Kidney (tissue), 14 donors: ENCODE measurements around the gene RNF168. TPM values are rescaled to one million over a fixed set of nuclear protein-coding genes. Genes with fewer than 3 reads are reported as not detected.
"Not testable (repeated sequence)": the region's sequence is repeated elsewhere in the genome, so short reads cannot be mapped to it uniquely, and the experiment has no call there.

ENCODE experiments used
- DNase-seq, 5 donors: peaks; one replicate each; pipeline ENCODE4 v3.0.0-alpha.2; 2013 to 2020
- FAIRE-seq: peaks from 2 replicates; lab custom pipeline; 2012; peaks lifted over from hg19 to GRCh38; lab: Jason Lieb, UNC
- H3K27ac ChIP-seq, 2 donors: one replicate each; pipeline ENCODE4 v1.7.0; 2013; ENCODE audit warnings: low read depth in 2 of 2, low read length in 2 of 2, inconsistent platforms in 1 of 2
- H3K27me3 ChIP-seq: one replicate; pipeline ENCODE4 v1.7.1; 2013; ENCODE audit warnings: low read length, inconsistent platforms; ENCODE audit not compliant: control insufficient read depth, insufficient read depth
- H3K36me3 ChIP-seq, 3 donors: one replicate each; pipeline versions ENCODE4 v1.7.0 to v1.7.1; 2013; ENCODE audit warnings: low read length in 3 of 3, control low read depth in 1 of 3, inconsistent platforms in 1 of 3; ENCODE audit not compliant: insufficient read depth in 3 of 3, control insufficient read depth in 2 of 3
- H3K4me1 ChIP-seq, 3 donors: one replicate each; pipeline versions ENCODE4 v1.7.0 to v1.7.1; 2013; ENCODE audit warnings: low read length in 3 of 3, inconsistent platforms in 1 of 3, low read depth in 1 of 3; ENCODE audit not compliant: control insufficient read depth in 2 of 3, insufficient read depth in 2 of 3
- H3K4me3 ChIP-seq, 3 donors: one replicate each; pipeline versions ENCODE4 v1.7.0 to v1.8.1; 2013; ENCODE audit warnings: low read length in 3 of 3, control low read depth in 1 of 3, inconsistent platforms in 1 of 3
- H3K9ac ChIP-seq, 3 donors: one replicate each; pipeline versions ENCODE4 v1.7.0 to v1.7.1; 2013; ENCODE audit warnings: low read length in 3 of 3, control low read depth in 1 of 3, inconsistent platforms in 1 of 3
- H3K9me3 ChIP-seq, 3 donors: one replicate each; pipeline versions ENCODE4 v1.7.0 to v1.7.1; 2013; ENCODE audit warnings: low read length in 3 of 3, control low read depth in 1 of 3, inconsistent platforms in 1 of 3; ENCODE audit not compliant: control insufficient read depth in 2 of 3, insufficient read depth in 1 of 3
- CTCF ChIP-seq: IDR thresholded peaks from 3 replicates; pipeline ENCODE4 v1.5.1; 2012; ENCODE audit warnings: mild to moderate bottlenecking, moderate library complexity, borderline replicate concordance; ENCODE audit not compliant: insufficient read depth; ENCODE audit errors: extremely low read depth
- intact Hi-C: fragments of 100-400 bp; cut with DNase I; formaldehyde crosslinking; loops from one replicate; pipeline ENCODE4 v1.11.1; 2022
- polyA plus RNA-seq: library from polyadenylated mRNA; stranded (reverse); fragments of 350-450 nt; fragmentation: Illumina TruSeq; extraction: RNeasy Lipid Tissue Mini Kit (QIAGEN cat#74804); gene quantifications from one replicate; pipeline ENCODE4 v1.2.3, GENCODE V29; 2014; ENCODE audit warnings: low read depth, low replicate concordance; ENCODE audit not compliant: insufficient read depth
- total RNA-seq: library from RNA; stranded (reverse); fragmentation: NEBNext Ultra II Directional; extraction: Animal tissue kit (Norgen Biotek cat#: 25700); gene quantifications from one replicate; pipeline ENCODE4 v1.2.1, GENCODE V29; 2021
- donor health status: control.
- donor health status: control.
- donor health status: control.
- donor health status: control.
- donor health status: control.
- donor health status: DM: yes; HTN: yes; CAD: no.
- donor health status: Normal renal cell carcinoma (clear cell type).

Gene RNF168
- total and polyA plus RNA-seq, 2 donors from 2014 or later: 3.2 to 19.5 TPM

GRCh38 chr3:196514350-196514716, 10.8 kb upstream of the RNF168 start:
- FAIRE-seq: no peak
- Histone ChIP-seq H3K9ac (no peak overlapping the region), H3K9me3 (peaks cover 1 to 16% (median 8%) of the 10 kb centered on the region in 3 donors), H3K27me3 (no peaks in the 10 kb centered on the region), H3K4me3 (no peak overlapping the region), H3K4me1 (no peaks in the 10 kb centered on the region), H3K36me3 (no peaks in the 10 kb centered on the region), H3K27ac (no peak overlapping the region)
- no peak for DNase-seq
- intact Hi-C loops: no loop called here
- no peak for TF ChIP-seq CTCF

- FAIRE-seq: no peak
- H3K4me3 ChIP-seq: no peak overlapping the region
- intact Hi-C loops: no loop called here
Observed at GRCh38 chr3:196513697-196514349, 10.3 kb upstream of the RNF168 start.

GRCh38 chr3:196511646-196512425, 8.3 kb upstream of the RNF168 start:
- H3K27ac ChIP-seq, H3K9me3 ChIP-seq, DNase-seq, H3K27me3 ChIP-seq, H3K4me1 ChIP-seq, H3K4me3 ChIP-seq, H3K36me3 ChIP-seq, H3K9ac ChIP-seq, FAIRE-seq, intact Hi-C loops: not testable (repeated sequence)

More at GRCh38 chr3:196513697-196514349, 10.3 kb upstream of the RNF168 start:
- H3K36me3 ChIP-seq: no peaks in the 10 kb centered on the region
- H3K27ac ChIP-seq: no peak overlapping the region
- H3K27me3 ChIP-seq: no peaks in the 10 kb centered on the region
- peaks cover 1 to 11% (median 4%) of the 10 kb centered on the region in 3 donors for H3K9me3 ChIP-seq
- H3K4me1 ChIP-seq: no peaks in the 10 kb centered on the region
- no peak overlapping the region for H3K9ac ChIP-seq
- TF ChIP-seq CTCF: no peak
- no peak for DNase-seq

- DNase-seq, H3K27me3 ChIP-seq, H3K36me3 ChIP-seq, FAIRE-seq, H3K9me3 ChIP-seq, H3K4me1 ChIP-seq, H3K9ac ChIP-seq, H3K27ac ChIP-seq, H3K4me3 ChIP-seq, intact Hi-C loops: not testable (repeated sequence)
Observed at GRCh38 chr3:196511108-196511507, 7.5 kb upstream of the RNF168 start.
